Cardiac fibroblast (primary cell): ENCODE measurements around the gene UPF3A.
"Not testable (repeated sequence)": the region's sequence is repeated elsewhere in the genome, so short reads cannot be mapped to it uniquely, and the experiment has no call there.

Source experiments
- DNase-seq, 2 donors: peaks; one replicate each; pipeline versions ENCODE4 v3.0.0 to v3.0.0-alpha.2; 2010; ENCODE audit warnings: low read depth in 2 of 2
- H3K4me3 ChIP-seq, 2 donors: replicated peaks in 1 of 2; 1 replicate in 1 of 2; 2 replicates in 1 of 2; pipeline ENCODE4 v1.5.1; 2011; ENCODE audit warnings: low read depth in 2 of 2, low read length in 2 of 2, mild to moderate bottlenecking in 2 of 2, moderate library complexity in 1 of 2
- CTCF ChIP-seq: IDR thresholded peaks from one replicate; pipeline ENCODE4 v1.5.1; 2011; ENCODE audit warnings: low read depth, mild to moderate bottlenecking, low read length, inconsistent platforms

The UPF3A gene

DNA sequence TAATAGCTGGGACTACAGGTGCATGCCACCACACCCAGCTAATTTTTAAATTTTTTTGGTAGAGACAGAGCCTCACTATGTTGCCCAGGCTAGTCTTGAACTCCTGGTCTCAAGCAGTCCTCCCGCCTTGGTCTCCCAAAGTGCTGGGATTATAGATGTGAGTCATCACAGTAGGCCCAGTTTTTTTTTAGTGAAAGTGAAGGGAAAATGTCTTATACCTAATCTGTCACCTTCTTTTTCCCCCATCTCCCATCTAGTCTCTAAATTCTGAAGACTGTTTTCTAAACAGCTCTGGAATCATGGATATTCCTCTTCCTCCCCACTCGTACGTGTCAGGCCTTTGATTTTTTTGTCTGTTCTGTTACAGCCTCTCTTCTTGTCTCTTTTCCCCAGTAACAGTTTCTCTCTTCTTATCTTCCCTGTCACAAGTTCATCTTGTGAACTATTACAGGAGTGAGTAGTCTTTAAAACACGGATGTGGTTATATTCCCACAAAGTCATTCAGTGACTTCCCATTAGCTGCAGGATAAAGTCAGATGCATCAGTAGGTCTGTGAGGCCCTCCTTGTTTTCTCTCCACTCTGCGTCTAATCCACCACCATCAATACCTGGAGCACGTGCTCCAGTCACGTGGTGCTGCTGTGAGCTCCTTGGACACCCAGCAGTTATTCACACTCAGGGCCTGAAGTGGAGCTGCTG is 43.8 kb upstream of the UPF3A start:
- no peak overlapping the region for H3K4me3 ChIP-seq
- no peak for DNase-seq
- no peak for TF ChIP-seq CTCF

DNA sequence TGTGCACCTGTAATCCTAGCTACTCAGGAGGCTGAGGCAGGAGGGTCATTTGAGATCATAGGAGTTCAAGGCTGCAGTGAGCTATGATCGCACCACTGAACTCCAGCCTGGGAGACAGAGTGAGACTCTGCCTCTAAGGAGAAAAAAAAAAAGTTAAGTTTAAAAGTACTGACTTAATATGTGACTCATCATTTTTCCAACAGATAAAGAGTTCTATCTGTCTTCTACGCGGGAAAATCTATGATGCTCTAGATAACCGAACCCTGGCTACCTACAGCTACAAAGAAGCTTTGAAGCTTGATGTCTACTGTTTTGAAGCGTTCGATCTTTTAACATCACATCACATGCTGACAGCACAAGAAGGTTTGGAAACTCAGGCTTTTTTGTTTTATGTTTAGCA is 39.5 kb upstream of the UPF3A start:
- no peak overlapping the region for H3K4me3 ChIP-seq
- TF ChIP-seq CTCF: no peak
- no peak for DNase-seq

GRCh38 chr13:114243971-114244370 is 37.4 kb upstream of the UPF3A start:
- H3K4me3 ChIP-seq: no peak overlapping the region
- no peak for TF ChIP-seq CTCF
- no peak for DNase-seq

- DNase-seq: no peak
- no peak for TF ChIP-seq CTCF
- H3K4me3 ChIP-seq: no peak overlapping the region
Observed at GRCh38 chr13:114244637-114245036, 36.8 kb upstream of the UPF3A start.

DNA sequence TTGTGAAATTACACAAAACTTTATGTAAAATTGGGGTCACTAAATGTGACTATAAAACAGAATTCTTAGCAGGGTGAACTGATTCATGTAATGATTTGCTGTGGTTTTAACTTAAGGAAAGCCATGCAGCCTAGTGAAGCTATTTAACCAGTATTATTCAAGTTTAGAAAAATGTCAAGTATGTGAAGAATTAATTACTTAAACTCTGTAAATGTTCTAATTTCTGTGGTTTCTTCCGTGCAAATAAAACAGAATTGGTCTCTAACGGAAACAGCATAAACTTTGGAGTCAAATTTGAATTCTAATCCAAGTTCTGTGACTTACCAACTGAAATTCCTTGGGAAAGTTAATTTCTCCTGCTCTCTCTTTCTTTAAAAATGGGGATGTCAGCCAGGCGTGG is 33.4 kb upstream of the UPF3A start:
- no peak for TF ChIP-seq CTCF
- DNase-seq: no peak
- no peak overlapping the region for H3K4me3 ChIP-seq

DNA sequence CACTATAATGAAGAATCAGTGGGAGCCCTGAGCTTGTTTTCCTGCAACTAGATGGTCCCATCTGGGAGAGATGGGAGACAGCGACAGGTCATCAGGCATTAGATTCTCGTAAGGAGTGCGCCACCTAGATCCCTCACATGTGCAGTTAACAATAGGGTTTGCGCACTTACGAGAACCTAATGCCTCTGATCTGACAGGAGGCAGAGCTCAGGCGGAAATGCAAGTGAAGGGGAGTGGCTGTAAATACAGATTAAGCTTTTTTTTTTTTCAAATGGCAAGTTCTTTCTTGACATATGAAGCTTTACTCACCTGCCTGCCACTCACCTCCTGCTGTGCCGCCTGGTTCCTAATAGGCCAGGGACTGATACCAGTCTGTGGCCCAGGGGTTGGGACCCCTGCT is 32.3 kb upstream of the UPF3A start:
- no peak overlapping the region for H3K4me3 ChIP-seq
- DNase-seq: no peak
- no peak for TF ChIP-seq CTCF

GRCh38 chr13:114251639-114252440 is 29.6 kb upstream of the UPF3A start:
- DNase-seq, H3K4me3 ChIP-seq: not testable (repeated sequence)
